Left colon (tissue), 2 donors: ENCODE measurements around the gene INHBB. TPM values are rescaled to one million over a fixed set of nuclear protein-coding genes. Genes with fewer than 3 reads are reported as not detected.
"Not testable (repeated sequence)": the region's sequence is repeated elsewhere in the genome, so short reads cannot be mapped to it uniquely, and the experiment has no call there.

Source experiments
- ATAC-seq: fragments of 200-7000 bp; cut with Tn5 transposase; one replicate; pipeline ENCODE4 v1.9.1; 2020; ENCODE audit warnings: mild to moderate bottlenecking, moderate library complexity
- DNase-seq, 2 donors: peaks; one replicate each; pipeline ENCODE4 v3.0.0-alpha.2; 2020
- intact Hi-C, 2 donors: fragments of 100-400 bp; cut with DNase I in 1 of 2; cut with micrococcal nuclease in 1 of 2; formaldehyde crosslinking; loops; one replicate each; pipeline versions ENCODE4 v1.11.2 to v1.14.0; 2022; cut with DNase I, micrococcal nuclease
- total RNA-seq, 2 donors: library from RNA; stranded (reverse); fragmentation: NEBNext Ultra II Directional; extraction: Animal tissue kit (Norgen Biotek cat#: 25700); gene quantifications; one replicate each; pipeline ENCODE4 v1.2.1, GENCODE V29; 2021
- donor health status: DM: no; HTN: no; CAD: no.
- donor health status: DM: yes; HTN: yes; CAD: no.

INHBB gene
- total RNA-seq, 2 donors from 2014 or later, result 0.47 to 0.98 TPM

DNA sequence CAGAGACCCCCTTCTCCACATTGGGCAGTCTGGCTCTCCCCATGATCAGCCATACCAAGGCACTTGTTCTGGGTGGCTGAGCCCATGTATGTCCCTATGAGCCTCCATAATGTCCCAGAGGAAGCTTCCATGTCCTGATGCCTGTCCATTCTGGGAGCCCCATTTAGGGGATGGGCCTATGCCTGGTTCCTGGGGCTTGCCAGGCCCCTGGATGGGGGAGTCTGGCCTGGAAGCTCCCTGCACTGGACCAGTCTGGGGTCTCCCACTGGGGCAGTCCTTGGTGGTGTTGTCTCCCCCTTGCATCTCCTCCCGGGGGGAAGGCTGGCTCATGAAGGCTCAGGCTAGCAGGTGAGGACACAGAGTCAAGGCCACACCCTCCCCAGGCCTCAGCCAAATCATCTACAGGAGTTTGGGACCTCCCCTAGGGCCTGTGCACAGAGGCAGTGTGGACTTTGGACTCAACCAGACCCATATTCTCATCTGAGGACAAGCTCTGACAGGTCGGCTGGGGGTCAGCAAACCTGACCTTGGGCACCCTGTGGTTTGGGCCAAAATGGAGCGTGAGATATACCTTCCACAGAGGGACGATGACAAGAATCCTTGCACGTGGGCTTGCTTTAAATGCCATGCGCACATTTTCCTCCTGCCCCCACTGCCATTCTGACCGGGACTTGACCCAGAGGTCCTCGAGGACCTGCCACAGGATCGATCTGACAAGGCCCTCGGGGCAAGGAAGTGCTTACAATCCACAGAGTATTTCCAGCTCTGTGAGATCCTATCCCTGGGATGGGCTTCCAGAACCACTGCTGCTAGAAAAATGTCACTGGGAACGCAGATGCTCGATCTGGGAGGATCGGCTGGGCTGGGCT, 38.8 kb downstream of the INHBB start:
- ATAC-seq, result no peak
- intact Hi-C loops, result no loop called here
- peak in 1 of 2 donors; percentile 15 for DNase-seq

DNA sequence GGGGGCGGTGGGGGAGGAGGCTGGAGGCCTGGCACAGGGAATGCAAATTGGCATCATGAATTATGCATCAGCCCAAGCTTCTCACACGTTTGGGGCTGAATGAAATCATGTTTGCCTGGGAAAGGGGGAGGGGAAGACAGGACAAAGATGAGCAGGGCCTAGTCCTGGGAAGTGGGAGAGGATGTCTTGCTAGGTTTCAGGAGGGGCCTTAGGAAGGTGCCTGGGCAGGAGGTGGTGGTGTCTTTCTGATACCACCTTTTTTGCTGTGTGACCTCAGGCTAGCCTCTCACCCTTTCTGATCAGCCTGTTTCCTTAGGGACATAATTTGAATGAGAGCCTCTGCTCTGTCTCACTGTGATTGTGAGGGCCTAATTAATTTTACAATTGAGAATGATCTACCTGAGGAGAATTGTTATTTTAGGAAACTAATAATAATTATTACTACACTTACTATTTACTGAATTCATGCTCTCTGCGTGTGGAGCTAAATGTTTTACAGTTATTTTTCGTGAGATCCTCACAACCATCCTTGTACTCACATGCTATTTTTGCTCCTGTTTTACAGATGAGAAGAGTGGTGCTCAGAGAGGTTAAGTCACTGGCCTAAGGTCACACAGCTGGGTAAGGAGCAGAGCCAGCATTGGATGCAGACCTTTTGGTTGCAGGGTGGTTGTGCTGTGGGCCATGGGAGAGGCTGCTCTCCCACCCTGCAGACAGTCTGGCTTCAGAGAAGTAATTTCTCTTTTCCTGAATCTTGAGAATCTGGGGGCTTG, 39.6 kb downstream of the INHBB start:
- DNase-seq (peak in 1 of 2 donors; percentile 3), ATAC-seq (no peak)

DNA sequence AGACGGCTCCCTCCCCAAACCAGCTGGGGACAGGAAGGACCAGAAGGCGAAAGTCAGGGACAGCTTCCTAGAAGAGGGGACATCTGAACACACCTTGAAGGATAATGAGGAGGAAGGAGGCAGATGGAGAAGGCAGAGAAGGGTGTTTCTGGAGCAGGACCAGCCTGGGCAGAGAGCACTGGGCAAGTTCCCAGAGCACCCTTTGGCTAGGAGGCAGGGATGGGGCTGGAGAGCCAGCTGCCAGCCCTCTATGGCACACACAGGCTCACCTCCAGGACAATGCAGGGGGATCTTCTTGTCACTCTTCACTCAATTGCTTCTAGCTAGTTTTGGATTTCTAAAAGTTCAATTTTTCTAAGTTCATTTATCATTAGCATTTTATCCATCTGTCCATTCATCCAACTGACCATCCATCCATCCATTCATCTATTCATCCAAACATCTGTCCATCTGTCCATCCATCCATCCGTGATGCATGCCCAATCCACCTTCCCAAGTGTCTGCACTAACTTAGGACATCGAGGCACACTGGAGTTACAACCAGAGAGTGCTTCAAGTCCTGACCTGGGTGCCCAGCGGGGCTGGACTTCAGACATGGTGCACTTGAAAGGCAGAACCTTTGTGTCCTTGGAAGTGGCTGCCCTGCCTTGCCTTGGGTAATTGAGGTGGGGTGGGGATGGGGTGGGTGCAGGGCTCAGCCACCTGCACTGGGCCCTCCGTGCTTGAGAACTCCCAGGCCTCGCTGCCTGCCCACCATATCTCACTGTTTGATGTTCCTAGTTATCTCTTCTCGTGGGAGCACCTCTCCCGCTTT, 42.5 kb downstream of the INHBB start:
- DNase-seq, result peak in 1 of 2 donors; percentile 13
- intact Hi-C loops, result no loop called here
- no peak for ATAC-seq

More for the DNA sequence above, 39.6 kb downstream of the INHBB start:
- intact Hi-C loops, result no loop called here

DNA sequence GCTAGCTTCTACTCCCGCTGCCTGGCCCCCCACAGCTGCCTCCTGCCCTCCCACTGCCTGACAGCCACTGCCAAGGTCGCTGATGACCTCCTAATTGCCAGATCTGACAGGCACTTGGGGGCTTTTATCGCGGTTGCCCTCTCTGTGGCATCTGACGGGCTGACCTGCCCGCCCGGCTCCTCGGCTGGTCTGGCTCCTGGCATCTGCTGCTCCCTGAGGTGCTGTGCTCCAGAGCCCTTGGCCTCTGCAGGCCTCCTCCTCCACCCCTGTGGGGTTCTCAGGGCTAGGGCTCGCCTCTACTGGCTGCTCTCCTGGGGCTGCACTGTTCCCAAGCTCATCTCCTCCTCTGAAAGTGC, 43.1 kb downstream of the INHBB start:
- DNase-seq, result peak in 1 of 2 donors; percentile 10
- no peak for ATAC-seq

DNA sequence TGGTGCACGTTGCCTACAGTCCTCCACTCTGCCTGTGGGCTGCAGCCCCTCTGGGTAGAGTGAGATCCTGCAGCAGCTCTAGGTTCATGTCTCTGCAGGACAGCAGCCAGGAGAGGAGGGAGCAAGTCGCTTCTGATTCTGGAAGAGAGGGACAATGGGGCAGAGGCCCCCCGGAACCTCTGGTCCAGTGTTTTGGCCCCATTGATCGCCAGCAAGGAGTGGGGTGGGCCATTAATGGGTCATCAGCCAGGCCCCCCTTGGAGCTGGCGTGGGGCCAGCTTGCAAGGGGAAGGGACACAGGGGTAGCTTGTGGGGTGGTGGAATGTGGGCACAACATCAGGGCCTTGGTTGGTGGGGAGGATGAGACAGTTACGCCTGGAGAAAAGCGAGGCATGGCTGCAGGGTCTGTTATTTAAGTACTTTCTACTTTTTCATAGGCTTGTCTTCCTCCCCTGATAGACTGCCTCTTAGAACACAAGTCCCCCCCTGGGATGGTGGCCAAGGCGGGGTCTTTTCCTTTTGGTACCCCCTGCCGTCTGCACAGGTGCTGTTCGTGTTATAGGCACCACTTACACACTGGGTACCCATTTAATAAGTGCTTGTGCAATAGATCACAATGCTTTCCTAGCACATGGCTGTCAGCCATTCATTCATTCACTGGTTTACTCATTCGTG, 44.6 kb downstream of the INHBB start:
- intact Hi-C loops, result no loop called here
- DNase-seq (no peak), ATAC-seq (no peak)

More for the DNA sequence above, 43.1 kb downstream of the INHBB start:
- intact Hi-C loops, result no loop called here

DNA sequence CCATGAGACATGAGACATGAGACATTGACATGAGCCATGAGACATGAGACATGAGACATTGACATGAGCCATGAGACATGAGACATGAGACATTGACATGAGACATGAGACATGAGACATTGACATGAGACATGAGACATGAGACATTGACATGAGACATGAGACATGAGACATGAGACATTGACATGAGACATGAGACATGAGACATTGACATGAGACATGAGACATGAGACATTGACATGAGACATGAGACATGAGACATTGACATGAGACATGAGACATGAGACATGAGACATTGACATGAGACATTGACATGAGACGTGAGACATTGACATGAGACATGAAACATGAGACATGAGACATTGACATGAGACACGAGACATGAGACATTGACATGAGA, 45.4 kb downstream of the INHBB start:
- DNase-seq, ATAC-seq, intact Hi-C loops: not testable (repeated sequence)

DNA sequence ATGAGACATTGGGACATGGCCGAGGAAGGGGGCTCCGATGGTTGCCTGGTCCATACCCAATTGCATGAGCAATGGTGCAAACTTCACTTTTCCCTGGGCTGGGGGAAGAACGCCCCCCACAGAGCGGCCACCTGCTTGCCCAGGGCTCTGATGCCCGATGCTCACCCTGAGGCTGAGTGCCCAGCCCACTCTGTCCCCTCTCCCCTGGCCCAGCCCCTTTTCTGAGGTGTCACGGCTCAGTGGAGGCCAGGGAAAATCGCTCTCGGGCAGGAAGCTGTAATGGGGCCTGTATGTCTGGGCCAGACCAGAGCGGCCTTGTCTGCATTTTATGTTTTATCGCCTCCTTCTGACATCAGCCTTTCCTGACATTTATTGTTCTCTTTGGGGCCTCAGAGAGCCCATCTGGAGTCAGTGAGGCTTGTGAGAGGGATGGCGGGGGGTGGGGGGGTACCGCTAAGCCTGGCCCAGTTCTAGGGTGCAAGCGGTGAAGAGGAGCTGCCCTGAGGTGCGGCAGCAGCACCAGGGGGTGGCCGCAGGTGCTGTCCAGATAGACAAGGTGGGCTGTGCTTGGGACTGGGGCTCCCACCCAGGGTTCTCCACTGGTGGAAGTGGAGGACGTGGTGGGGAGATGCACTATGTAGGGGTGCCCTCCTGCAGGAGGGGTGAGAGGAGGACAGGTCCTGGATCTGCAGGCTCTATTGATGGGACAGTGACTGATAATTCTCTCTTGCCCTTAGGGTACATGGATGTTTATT, 46.2 kb downstream of the INHBB start:
- intact Hi-C loops, result no loop called here
- ATAC-seq, result no peak
- no peak for DNase-seq

DNA sequence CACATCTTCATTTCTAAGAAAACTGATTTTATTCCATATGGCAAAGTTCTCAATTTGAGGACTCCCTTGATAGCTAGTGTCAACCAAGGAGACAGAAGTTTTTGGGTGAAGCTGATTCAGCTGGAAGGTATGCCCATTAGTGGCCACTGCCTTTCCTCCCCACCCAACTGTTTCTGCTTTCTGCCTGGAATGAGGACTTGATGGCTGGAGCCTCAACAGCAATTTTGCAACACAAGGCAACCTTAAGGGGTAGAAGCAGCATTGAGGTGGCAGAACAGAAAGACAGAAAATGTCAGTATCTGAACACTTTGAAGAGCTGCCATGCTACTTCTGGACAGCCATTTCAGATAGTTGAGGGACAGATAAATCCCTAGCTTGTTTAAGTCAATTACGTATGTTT, 47.0 kb downstream of the INHBB start:
- DNase-seq (no peak), ATAC-seq (no peak)
- intact Hi-C loops, result no loop called here

DNA sequence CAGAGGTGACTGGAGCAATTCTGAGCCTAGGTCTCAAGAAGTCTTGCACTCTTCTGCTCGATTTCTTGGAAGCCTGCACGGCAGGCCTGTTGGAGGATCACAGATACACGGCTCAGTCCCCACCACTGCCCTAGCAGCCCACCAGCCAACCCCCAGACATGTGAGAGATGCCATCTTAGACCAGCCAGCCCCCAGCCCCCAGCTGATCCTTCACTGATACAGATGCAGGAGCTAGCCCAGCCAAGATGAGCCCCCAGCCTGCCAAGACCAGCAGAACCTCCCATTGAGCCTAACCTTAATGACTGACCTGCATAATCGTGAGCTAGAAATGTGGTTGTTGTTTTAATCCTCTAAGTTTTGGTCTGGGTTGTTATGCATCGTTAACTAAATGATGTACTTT, 47.5 kb downstream of the INHBB start:
- ATAC-seq, result no peak
- no peak for DNase-seq
- intact Hi-C loops, result no loop called here

DNA sequence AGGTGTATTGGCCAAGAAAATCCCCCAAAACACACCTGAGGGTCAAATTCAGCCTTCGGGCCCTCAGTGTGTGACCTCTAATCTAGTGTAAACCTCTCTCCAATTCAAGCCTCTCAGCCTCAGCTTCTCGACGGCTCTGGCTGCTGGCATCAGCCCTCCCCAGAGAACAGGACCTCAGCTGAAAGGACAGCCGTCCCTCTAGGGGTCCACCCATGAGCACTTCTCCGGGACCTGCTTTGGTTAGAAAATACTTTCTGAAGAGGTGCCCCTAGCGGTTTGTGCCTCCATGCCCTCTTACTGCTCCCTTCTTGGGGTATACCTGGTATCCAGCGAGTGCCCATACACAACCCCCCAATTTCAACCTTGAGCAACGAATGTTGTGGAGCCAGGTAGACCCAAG, 48.8 kb downstream of the INHBB start:
- DNase-seq, result no peak
- intact Hi-C loops, result no loop called here

DNA sequence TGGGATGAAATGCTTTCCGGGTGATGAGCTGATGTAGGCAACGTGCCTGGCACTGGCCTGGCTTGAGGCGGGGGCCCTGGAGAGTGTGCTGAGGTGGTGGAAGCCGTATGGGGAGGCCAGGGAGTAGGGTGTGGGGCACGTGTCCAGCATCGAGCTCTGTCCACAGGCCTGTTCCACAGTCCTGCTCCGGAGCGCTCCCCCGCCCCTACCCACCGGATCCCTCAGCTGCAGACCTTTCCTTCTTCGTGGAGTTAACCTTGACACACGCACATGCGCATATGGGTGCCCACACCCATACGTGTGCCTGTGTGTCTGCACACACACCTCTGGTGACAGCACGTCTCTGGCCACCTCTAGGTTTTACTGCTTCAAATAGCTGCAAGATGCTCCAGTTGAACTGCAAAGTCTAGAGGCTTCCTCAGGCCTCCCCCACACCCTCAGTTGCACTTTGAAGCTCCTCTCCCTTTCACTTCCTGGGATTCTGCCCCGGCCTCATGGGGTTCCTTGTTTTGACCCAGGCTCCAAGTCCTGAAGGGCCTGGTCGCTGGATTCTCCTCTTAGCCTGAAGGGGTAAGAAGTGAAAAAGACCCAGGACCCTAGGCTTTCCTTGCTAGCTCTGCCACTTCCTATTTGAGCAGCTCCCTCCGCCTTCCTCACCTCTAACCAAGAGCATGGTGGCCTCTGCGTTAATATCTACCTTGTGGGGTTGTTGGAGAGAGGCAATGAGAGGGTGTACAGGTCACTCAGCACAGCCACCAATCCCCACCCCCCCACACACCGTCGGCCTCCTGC, 49.5 kb downstream of the INHBB start:
- no peak for ATAC-seq
- intact Hi-C loops, result no loop called here
- no peak for DNase-seq

More for the DNA sequence above, 48.8 kb downstream of the INHBB start:
- ATAC-seq, result no peak

DNA sequence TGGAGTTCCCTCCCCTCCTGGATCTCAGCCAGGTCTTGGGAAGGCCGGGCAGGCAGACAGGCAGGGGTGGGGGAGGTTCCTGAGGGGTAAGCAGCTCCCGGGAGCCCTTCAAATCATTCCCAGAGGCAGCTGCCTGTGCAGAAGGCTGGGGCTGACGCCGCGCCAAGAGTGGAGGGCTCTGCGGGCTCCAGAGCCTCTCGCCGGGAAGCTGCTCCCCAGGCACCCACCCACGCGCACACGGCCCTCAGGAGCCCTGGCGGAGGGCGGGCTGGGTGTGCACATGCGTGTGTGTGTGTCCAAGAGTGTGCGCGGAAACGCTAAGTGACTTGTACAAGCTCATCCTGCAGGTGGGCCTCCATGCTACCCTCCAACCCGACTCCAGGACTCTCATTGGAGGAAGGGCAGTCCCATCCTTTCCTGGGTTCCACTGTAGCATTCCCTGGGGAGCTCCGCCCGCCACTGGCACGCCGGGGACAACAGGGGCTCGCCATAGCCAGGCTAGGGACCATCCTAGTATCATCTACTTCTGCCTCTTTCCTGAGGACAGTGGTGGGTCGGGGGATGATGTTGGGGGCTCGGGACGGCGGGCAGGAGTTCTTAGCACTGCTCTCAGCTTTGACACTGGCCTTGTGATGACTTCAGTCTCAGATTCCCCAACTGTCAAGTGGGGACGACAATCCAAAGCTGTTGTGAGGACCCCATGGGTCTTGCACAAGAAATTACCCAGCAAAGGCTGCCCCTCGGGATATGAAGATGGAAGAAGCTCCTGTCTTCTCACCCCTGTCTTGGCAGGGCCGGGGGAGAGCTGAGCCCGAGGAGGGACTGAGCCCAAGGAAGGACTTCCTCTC, 50.3 kb downstream of the INHBB start:
- DNase-seq (no peak), ATAC-seq (no peak)
- intact Hi-C loops, result no loop called here

DNA sequence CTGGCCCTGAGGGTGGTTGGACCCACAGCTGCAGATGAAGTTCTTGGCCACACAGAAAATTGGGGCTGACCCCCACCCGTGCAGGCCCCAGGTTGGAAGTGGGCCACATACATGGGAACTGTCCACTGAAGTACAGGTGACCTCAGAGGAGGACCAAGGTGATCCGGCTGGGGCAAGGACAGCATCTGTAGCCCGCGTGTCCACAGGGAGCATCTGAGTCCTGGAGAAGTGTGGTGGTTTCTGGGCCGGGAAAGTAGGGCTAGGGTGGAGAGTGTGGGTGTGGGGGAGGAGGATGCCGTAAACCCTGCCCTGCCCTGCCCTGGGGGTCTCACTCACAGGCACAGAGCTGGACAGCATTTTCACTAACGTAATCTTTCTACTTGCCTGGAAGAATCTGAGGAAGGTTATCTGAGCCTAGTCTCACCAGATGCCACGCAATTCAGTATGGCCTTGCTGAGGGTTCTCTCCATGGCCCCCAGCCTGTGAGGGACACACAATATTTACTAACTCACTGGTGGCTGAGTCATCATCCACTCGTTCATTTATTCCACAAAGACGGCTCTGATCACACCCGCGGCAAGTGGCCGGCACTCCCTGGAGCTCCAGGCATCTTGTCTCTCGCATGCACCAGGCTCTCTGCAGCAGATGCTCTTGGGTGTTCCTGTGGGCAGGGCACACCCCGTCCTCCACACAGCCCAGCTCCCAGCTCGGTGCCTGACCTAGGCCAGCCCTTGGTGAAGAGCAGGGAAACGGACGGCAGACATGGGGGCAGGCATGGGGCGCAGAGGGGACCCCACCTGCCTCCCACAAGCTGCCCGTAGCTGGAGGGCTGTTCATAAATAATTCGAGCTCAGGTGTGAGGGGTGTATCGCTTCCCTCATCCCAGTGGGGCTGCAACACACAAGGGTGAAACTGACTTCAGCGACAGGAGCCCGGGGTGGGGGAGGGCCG, 51.2 kb downstream of the INHBB start:
- ATAC-seq (no peak), DNase-seq (no peak)
- intact Hi-C loops, result no loop called here

DNA sequence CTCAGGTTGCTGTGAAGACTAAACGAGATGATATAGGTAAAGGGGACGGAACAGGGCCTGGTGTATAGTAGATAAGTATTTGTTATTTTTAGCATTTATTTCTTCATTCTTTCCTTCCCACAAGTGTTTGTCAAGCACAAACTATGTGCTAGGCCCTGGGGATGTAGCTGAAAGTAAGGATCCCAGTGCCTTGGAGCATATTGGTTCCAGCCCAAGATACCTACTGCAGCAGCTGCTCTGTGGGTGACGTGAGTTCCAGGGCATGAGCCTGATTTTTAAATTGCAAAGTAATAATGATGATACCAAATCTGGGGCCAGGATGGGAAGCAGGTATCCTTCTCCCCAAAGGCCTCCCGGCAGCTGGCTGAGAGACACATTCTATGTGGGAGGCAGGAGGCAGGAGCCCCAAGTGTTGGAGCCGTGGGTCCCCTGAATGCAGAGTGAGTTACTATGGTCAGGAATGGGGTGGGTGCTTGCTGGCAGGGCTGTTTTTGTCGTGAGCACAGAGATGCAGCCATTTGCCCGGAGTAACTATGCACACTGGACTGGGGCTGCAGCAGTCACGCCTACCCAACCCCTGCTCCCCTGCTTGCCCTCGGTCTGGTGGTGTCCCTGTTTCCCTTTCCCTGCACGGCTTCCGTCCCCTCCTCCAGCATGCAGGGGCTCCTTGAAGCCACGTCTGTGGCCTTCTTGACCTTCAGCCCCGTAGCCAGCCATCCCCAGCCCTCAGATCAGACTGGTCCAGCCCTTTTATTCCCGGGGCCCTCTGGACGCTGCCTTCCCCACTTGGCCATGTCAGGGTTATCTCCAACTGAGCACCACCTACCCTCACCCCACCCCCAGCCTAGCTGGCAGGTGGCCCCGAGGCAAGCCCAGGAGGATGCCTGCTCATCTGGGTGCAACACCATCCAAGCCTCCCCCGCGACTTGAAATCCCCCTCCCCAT, 52.4 kb downstream of the INHBB start:
- ATAC-seq, result no peak
- no peak for DNase-seq
- intact Hi-C loops, result no loop called here
